Muscle layer of duodenum (tissue), 2 donors: Measurements from ENCODE around the gene BCLAF1.
"Not testable (repeated sequence)": the region's sequence is repeated elsewhere in the genome, so short reads cannot be mapped to it uniquely, and the experiment has no call there.

Experiments
- H3K27ac ChIP-seq: one replicate; pipeline ENCODE4 v1.7.0; 2013; ENCODE audit warnings: mild to moderate bottlenecking, low read length
- H3K27me3 ChIP-seq: one replicate; pipeline ENCODE4 v1.7.0; 2013; ENCODE audit warnings: low read depth, mild to moderate bottlenecking, control low read depth, low read length
- H3K36me3 ChIP-seq, 2 donors: one replicate each; pipeline ENCODE4 v1.7.0; 2013; ENCODE audit warnings: low read length in 2 of 2, control low read depth in 1 of 2, mild to moderate bottlenecking in 1 of 2; ENCODE audit not compliant: insufficient read depth in 2 of 2, control insufficient read depth in 1 of 2
- H3K4me1 ChIP-seq, 2 donors: one replicate each; pipeline ENCODE4 v1.7.0; 2013; ENCODE audit warnings: low read length in 2 of 2, mild to moderate bottlenecking in 2 of 2, control low read depth in 1 of 2, moderate library complexity in 1 of 2; ENCODE audit not compliant: insufficient read depth in 2 of 2, control insufficient read depth in 1 of 2
- H3K4me3 ChIP-seq, 2 donors: one replicate each; pipeline ENCODE4 v1.7.0; 2013; ENCODE audit warnings: low read length in 2 of 2, low read depth in 1 of 2, mild to moderate bottlenecking in 1 of 2
- H3K9me3 ChIP-seq, 2 donors: one replicate each; pipeline ENCODE4 v1.7.0; 2013; ENCODE audit warnings: low read length in 2 of 2, control low read depth in 1 of 2, mild to moderate bottlenecking in 1 of 2; ENCODE audit not compliant: control insufficient read depth in 1 of 2
- donor health status: healthy.

The BCLAF1 gene

DNA sequence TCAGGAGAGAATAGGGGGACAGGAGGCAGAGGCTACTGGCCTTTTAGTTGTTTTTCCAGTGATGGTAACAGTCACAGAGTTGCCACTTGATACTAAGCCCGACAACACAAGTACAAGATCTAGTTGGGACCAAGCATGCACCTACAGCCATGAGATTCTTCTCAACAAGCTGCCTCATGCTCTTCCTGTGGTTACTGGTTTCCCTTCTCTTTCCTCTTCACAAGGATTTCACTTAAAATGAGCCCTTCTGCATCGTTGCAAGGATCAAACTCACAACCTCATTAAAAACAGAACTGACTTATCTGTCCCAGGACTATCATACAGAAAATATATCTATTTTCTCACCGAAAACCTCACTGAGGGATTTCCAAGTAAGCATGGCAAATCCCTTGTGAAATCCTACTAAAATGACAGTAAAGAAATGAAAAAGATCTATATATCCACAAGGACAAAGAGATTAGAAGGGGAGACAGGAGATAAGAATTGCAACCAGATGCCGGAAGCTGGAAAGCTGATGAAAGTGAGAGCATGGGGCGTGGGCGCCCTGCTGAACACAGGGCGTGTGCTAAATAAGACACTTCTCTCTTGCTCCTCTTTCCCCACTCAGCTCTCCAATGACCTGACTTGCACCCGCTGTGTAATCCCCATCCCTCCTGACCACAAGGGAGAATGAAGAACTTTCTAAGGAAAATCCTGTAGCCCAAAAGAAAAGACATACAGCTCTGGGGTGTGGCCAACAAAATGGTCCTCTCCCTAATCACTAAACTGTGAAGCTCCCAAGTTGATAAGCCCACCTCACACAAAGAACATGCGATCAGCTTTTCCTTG, 53.0 kb downstream of the BCLAF1 start:
- H3K4me3 ChIP-seq = no peak overlapping the region
- no peaks in the 10 kb centered on the region for H3K4me1 ChIP-seq
- H3K9me3 ChIP-seq = no peaks in the 10 kb centered on the region
- H3K27me3 ChIP-seq = no peaks in the 10 kb centered on the region
- no peaks in the 10 kb centered on the region for H3K36me3 ChIP-seq
- H3K27ac ChIP-seq = no peak overlapping the region

DNA sequence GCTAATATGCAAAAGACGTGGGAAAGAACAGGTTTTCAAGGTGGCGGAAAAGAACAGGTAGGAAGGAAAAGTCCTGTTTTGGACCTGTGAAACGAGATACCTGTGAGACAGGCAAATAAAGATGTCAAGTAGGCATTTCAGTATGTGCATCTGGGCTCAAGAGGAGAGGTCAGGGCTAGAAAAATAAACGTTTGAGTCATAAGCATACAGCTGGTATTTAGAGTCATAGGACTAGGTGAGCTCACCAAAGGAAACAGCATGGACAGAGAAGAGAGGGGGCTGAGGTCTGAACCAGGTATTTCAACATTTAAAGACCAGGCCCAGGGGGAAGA, 54.4 kb downstream of the BCLAF1 start:
- no peaks in the 10 kb centered on the region for H3K9me3 ChIP-seq
- H3K27ac ChIP-seq = no peak overlapping the region
- no peak overlapping the region for H3K4me3 ChIP-seq
- H3K27me3 ChIP-seq = no peaks in the 10 kb centered on the region
- H3K36me3 ChIP-seq = no peaks in the 10 kb centered on the region
- H3K4me1 ChIP-seq = no peaks in the 10 kb centered on the region

DNA sequence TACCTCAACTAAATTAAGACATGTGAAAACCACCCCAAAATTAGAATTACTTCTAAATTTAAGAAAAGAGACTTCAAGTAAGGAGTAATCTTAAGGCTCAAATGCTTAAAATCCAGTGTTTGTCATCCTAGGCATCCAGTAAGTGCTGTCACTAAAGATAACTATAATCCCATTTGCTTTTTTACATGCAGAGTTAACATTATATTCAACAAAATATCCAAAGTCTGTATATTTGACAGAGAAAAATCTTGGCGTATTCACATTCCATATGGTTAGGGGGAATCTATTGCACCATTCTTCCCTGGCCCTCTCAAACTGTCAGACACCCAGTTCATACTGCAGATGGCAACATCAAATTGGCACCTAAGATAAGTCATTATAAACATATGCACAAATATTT, 56.9 kb downstream of the BCLAF1 start:
- no peaks in the 10 kb centered on the region for H3K4me1 ChIP-seq
- no peaks in the 10 kb centered on the region for H3K36me3 ChIP-seq
- H3K4me3 ChIP-seq = no peak overlapping the region
- no peak overlapping the region for H3K27ac ChIP-seq
- no peaks in the 10 kb centered on the region for H3K9me3 ChIP-seq
- no peaks in the 10 kb centered on the region for H3K27me3 ChIP-seq

DNA sequence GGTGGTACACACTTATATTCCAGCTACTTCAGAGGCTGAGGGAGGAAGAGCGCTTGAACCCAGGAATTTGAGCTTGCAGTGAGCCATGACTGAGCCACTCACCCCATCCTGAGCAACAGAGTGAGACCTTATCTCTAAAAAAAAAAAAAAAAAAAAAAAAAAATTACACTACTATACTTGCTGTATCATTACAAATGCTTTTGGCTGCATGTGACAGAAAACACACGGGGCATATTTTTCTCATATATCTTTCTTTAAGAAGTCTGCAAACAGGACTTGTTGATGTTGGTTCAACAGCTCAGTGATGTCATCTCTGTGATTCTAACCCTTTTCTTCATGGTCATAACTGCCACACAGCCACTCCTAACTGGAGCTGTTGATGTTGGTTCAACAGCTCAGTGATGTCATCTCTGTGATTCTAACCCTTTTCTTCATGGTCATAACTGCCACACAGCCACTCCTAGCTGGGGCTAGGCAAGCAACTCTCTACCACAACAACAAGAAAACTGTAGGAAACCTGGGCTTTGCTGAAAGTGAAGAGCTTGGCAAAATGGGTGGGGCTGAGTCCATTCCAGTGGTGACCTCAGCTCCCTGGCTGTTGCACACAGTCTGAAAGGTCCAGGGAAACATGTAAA, 59.3 kb downstream of the BCLAF1 start:
- no peaks in the 10 kb centered on the region for H3K27me3 ChIP-seq
- no peak overlapping the region for H3K4me3 ChIP-seq
- H3K4me1 ChIP-seq = peaks cover 0 to 3% of the 10 kb centered on the region in 2 donors
- H3K9me3 ChIP-seq = no peaks in the 10 kb centered on the region
- no peak overlapping the region for H3K27ac ChIP-seq
- no peaks in the 10 kb centered on the region for H3K36me3 ChIP-seq

- H3K36me3 ChIP-seq = no peaks in the 10 kb centered on the region
- no peak overlapping the region for H3K4me3 ChIP-seq
- peaks cover 0 to 3% of the 10 kb centered on the region in 2 donors for H3K4me1 ChIP-seq
- no peak overlapping the region for H3K27ac ChIP-seq
- no peaks in the 10 kb centered on the region for H3K9me3 ChIP-seq
- H3K27me3 ChIP-seq = no peaks in the 10 kb centered on the region
Measured at GRCh38 chr6:136228814-136229213, 60.8 kb downstream of the BCLAF1 start.

- no peaks in the 10 kb centered on the region for H3K36me3 ChIP-seq
- peaks cover 0 to 3% of the 10 kb centered on the region in 2 donors for H3K4me1 ChIP-seq
- H3K27ac ChIP-seq = peak overlapping the region; percentile 42
- no peaks in the 10 kb centered on the region for H3K9me3 ChIP-seq
- peak overlapping the region; percentile 39 to 48 for H3K4me3 ChIP-seq
- no peaks in the 10 kb centered on the region for H3K27me3 ChIP-seq
Measured at GRCh38 chr6:136226674-136227377, 62.8 kb downstream of the BCLAF1 start.

DNA sequence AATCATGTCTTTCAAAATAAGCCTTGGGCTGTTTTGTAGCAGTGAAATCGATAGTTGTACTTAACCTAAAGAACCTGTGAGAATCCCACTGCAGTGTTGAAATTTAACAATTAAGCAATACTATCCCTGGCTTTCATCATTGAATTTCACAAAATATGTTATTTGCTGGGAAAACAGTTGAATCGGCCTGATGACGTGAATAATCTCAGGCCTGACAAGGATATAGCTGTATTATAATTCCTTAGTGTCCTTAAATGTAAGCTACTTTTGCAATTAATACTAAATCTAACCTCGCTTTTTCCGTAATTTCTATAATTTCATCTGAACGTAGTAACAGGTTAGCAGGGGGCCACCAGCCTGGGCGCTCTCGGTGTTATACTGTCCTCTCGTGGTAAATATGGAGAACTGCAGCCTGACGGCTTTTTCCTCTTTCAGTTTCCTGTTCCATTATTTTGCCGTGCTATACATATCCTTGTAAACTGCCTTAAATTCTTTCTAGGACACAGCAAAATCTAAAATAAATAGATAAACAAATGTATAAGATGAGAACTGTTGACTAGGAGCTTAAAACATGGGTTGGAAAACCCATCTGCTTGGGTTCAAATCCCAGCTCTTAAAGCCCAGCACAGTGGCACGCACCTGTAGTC, 63.5 kb downstream of the BCLAF1 start:
- Histone ChIP-seq H3K9me3 (no peaks in the 10 kb centered on the region), H3K36me3 (no peaks in the 10 kb centered on the region), H3K4me3 (peak overlapping the region; percentile 39 to 48), H3K27ac (peak overlapping the region; percentile 42), H3K4me1 (peaks cover 0 to 3% of the 10 kb centered on the region in 2 donors), H3K27me3 (no peaks in the 10 kb centered on the region)

GRCh38 chr6:136225496-136225895, 64.2 kb downstream of the BCLAF1 start:
- H3K4me3 ChIP-seq = no peak overlapping the region
- H3K27ac ChIP-seq = no peak overlapping the region

GRCh38 chr6:136224974-136225373, 64.7 kb downstream of the BCLAF1 start:
- H3K27me3 ChIP-seq, H3K27ac ChIP-seq, H3K4me3 ChIP-seq, H3K9me3 ChIP-seq, H3K36me3 ChIP-seq, H3K4me1 ChIP-seq: not testable (repeated sequence)

More at GRCh38 chr6:136225496-136225895, 64.2 kb downstream of the BCLAF1 start:
- no peaks in the 10 kb centered on the region for H3K9me3 ChIP-seq
- H3K27me3 ChIP-seq = no peaks in the 10 kb centered on the region
- peaks cover 0 to 3% of the 10 kb centered on the region in 2 donors for H3K4me1 ChIP-seq
- H3K36me3 ChIP-seq = no peaks in the 10 kb centered on the region

- Histone ChIP-seq H3K27me3 (no peaks in the 10 kb centered on the region), H3K27ac (no peak overlapping the region), H3K4me3 (no peak overlapping the region), H3K36me3 (no peaks in the 10 kb centered on the region), H3K4me1 (no peaks in the 10 kb centered on the region), H3K9me3 (peaks cover 0 to 4% of the 10 kb centered on the region in 2 donors)
Measured at GRCh38 chr6:136216503-136217401, 72.9 kb downstream of the BCLAF1 start.
